HFFc6 (cell line): Measurements from ENCODE around the gene BTN3A1. TPM values are rescaled to one million over a fixed set of nuclear protein-coding genes. Genes with fewer than 3 reads are reported as not detected.

Source experiments
- DNase-seq: peaks from one replicate; pipeline ENCODE4 v3.0.0-alpha.2; 2018
- H3K27ac Mint-ChIP-seq: 2 replicates; pipeline ENCODE4 v1.8.0; 2020; ENCODE audit warnings: mild to moderate bottlenecking, mixed read lengths
- H3K27me3 Mint-ChIP-seq: 2 replicates; pipeline ENCODE4 v1.8.0; 2021; ENCODE audit warnings: mild to moderate bottlenecking, moderate library complexity, mixed read lengths; ENCODE audit not compliant: insufficient read depth
- H3K36me3 Mint-ChIP-seq: 2 replicates; pipeline ENCODE4 v1.8.0; 2021; ENCODE audit warnings: low read depth, mixed read lengths
- H3K4me1 Mint-ChIP-seq: 2 replicates; pipeline ENCODE4 v1.8.0; 2020; ENCODE audit warnings: low read depth, mixed read lengths
- H3K4me3 Mint-ChIP-seq: 2 replicates; pipeline ENCODE4 v1.8.0; 2020; ENCODE audit warnings: mild to moderate bottlenecking, moderate library complexity, mixed read lengths
- H3K9me3 Mint-ChIP-seq: 2 replicates; pipeline ENCODE4 v1.8.0; 2020; ENCODE audit warnings: mild to moderate bottlenecking, mixed read lengths
- total RNA-seq, 6 experiments: library from RNA; stranded (reverse); fragmentation: NEBNext Ultra II Directional; extraction: Animal tissue kit (Norgen Biotek cat#: 25700); gene quantifications; 2 replicates in 1 of 6; 3 replicates in 5 of 6; pipeline ENCODE4 v1.2.3, GENCODE V29; 2021
- TF ChIP-seq, protein P1 (sequence below): fragments of 200-600 bp; sonication (generic); IDR thresholded peaks from 2 replicates; pipeline ENCODE4 v1.5.0; 2021; ENCODE audit warnings: antibody characterized with exemption, mild to moderate bottlenecking

Gene BTN3A1
- total RNA-seq, 6 experiments from 2014 or later = 10.3 to 16.2 (median 13.8) TPM

DNA sequence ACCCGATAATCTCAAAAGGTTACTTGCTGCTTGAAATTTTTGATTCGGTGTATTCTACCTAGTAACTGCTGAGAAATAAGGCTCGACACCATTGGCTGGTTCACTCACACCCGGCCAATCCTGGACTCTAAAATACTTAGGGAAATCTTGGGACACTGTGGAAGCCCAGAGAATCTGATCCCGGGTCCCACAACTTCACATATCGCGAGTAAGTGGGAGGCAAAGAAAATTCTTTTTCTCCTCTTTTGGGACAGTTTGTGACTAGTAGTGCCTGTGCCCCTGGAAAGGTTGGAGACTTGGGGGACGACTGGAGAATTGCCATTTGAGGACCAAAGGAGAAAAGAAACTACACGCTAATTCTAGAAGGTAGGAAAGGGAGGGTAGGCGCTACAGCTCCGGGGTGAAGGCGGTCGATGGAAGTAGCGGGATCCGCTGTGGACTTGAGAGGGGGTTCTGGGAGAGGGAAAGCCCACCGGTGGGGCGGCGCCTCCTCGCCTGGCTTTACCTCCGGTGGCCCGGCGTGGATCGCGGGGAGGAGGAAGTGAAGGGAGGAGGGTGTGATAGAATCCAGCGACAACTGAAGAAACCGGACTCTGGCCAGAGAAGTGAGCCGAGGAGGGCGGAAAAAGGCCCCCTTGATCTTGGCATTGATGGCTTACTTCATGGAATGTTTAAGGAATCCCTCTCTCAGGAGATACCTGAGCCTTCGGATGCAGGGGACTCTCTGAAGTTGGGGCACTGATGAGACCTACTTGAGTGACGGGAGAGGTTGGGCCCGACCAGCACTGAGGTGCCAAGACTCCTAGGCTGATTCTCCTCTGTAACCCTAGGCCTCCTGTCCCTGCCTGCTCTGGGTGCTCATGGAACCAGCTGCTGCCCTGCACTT lies 19.4 kb downstream of the BTN3A1 start:
- Mint-ChIP-seq H3K27me3 (no peaks in the 10 kb centered on the region; the same call in 1 of the 2 replicates), H3K4me3 (no peak overlapping the region), H3K9me3 (peaks cover 14% of the 10 kb centered on the region), H3K27ac (no peak overlapping the region), H3K4me1 (peaks cover 40% of the 10 kb centered on the region), H3K36me3 (peaks cover 35% of the 10 kb centered on the region)
- DNase-seq = peak; percentile 94
- TF ChIP-seq, protein P1, sequence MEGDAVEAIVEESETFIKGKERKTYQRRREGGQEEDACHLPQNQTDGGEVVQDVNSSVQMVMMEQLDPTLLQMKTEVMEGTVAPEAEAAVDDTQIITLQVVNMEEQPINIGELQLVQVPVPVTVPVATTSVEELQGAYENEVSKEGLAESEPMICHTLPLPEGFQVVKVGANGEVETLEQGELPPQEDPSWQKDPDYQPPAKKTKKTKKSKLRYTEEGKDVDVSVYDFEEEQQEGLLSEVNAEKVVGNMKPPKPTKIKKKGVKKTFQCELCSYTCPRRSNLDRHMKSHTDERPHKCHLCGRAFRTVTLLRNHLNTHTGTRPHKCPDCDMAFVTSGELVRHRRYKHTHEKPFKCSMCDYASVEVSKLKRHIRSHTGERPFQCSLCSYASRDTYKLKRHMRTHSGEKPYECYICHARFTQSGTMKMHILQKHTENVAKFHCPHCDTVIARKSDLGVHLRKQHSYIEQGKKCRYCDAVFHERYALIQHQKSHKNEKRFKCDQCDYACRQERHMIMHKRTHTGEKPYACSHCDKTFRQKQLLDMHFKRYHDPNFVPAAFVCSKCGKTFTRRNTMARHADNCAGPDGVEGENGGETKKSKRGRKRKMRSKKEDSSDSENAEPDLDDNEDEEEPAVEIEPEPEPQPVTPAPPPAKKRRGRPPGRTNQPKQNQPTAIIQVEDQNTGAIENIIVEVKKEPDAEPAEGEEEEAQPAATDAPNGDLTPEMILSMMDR = no peak

DNA sequence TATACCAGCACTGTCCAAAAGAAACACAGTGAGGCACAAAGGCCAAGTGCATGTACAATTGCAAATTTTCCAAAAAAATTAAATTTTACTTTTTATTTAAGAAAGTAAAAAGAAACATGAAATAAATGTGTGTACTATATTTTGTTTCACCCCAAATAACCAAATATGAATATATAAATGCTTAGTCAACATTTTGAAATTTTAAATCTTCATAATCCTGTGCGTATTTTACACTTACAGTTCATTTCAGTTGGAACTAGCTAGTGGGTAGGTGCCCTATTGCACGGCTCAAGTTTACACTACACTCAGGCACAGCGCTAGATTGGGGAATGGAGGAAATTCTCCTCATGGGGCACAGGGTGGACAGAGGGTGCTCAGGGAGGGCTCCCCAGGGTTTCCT lies 20.3 kb downstream of the BTN3A1 start:
- Mint-ChIP-seq H3K4me1 (peaks cover 47% of the 10 kb centered on the region), H3K27ac (no peak overlapping the region), H3K36me3 (peaks cover 38% of the 10 kb centered on the region), H3K9me3 (peaks cover 10% of the 10 kb centered on the region; the same call in 1 of the 2 replicates), H3K27me3 (no peaks in the 10 kb centered on the region; the same call in 1 of the 2 replicates), H3K4me3 (no peak overlapping the region; the same call in 1 of the 2 replicates)
- DNase-seq = no peak
- TF ChIP-seq, protein P1 = no peak

DNA sequence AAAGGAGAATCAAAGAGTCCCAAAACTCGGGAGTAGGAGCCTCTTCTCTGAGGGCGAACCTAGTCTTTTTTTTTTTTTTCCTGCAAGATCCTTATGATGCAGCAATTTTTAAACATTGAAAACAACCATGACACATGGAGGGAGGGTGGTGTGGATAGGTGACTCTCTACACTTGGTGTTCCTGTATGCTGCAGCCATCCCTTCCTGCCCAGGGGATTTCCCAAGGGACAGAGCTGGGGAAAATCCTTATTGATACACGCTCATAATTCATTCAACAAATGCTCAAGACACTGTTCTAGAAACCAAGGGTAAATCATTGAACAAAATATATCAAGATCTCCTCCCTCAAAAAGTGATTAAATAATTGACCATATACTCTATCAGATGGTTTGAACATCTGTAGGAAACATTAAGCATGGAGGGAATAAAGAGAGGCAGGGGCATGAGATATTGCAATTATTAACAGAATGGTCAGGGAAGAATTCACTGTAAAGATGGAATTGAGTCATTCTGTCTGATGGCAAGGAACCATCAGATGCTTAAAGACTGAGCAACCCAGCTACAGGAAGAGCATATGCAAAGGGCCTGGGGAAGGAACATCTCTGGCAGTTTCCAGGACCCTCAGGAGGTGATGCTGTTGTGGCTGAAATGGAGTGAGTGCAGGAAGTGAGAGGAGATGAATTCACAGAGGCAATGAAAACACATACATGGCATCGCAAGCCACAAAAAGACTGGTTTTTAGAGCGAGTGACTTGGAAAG lies 24.8 kb downstream of the BTN3A1 start:
- H3K4me3 Mint-ChIP-seq = no peak overlapping the region
- no peaks in the 10 kb centered on the region for H3K9me3 Mint-ChIP-seq
- TF ChIP-seq, protein P1 = no peak
- no peak overlapping the region for H3K27ac Mint-ChIP-seq
- no peak for DNase-seq
- peaks cover 51% of the 10 kb centered on the region for H3K4me1 Mint-ChIP-seq
- H3K27me3 Mint-ChIP-seq = no peaks in the 10 kb centered on the region; the same call in none of the 2 replicates
- H3K36me3 Mint-ChIP-seq = peaks cover 70% of the 10 kb centered on the region

DNA sequence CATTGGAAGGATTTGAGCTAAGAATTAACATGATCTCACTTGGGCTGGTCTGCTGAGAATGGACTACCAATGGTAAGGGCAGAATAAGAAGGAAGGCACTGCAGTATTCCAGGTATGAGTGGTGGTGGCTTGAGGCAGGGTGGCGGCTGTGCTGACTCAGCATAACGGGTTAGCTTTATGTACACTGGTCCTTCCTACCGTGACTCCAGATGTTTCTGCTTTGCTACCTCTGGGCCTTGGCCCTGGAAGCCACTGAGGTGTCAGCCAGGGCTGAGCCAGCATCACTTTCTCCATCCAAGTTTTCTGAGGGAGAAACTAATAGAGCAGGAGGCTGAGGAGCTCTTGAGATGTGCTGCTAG lies 25.4 kb downstream of the BTN3A1 start:
- Mint-ChIP-seq H3K36me3 (peaks cover 75% of the 10 kb centered on the region), H3K4me3 (no peak overlapping the region), H3K27ac (no peak overlapping the region), H3K9me3 (no peaks in the 10 kb centered on the region), H3K27me3 (no peaks in the 10 kb centered on the region; the same call in 1 of the 2 replicates), H3K4me1 (peaks cover 49% of the 10 kb centered on the region)
- no peak for DNase-seq
- TF ChIP-seq, protein P1 = no peak

DNA sequence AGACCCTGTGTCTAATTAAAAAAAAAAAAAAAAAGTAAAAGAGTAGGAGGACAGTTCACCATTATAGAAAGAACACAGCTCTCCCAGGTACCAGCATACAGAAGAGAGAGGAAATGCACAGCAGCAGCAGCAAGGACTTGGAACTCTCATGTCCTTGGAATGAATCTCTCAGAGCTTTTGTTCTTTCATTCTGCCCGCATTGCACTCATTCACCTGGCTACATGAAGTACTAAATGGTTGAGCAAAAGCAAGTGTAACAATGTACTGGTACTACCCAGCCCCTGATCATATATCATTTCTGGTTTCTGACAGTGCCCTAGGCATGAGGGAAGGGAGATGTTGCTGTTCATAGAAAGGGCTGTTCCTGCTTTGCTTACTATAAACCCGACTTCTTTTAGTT lies 26.1 kb downstream of the BTN3A1 start:
- Mint-ChIP-seq H3K4me1 (peaks cover 49% of the 10 kb centered on the region), H3K9me3 (no peaks in the 10 kb centered on the region), H3K27me3 (no peaks in the 10 kb centered on the region; the same call in 1 of the 2 replicates), H3K36me3 (peaks cover 79% of the 10 kb centered on the region), H3K27ac (no peak overlapping the region), H3K4me3 (no peak overlapping the region)
- DNase-seq = no peak
- TF ChIP-seq, protein P1 = no peak
